Loucy (cell line): Measurements from ENCODE around the gene ALDH3A2.

ENCODE experiments used
- EZH2phosphoT487 ChIP-seq: fragments of 200-600 bp; IDR thresholded peaks from 2 replicates; pipeline ENCODE4 v1.6.1; 2018; ENCODE audit warnings: antibody characterized with exemption, mild to moderate bottlenecking, moderate library complexity, borderline replicate concordance
- TF ChIP-seq, protein P1 (sequence below): fragments of 200-600 bp; sonication (generic); conservative IDR thresholded peaks from 2 replicates; pipeline ENCODE4 v1.5.1; 2014; ENCODE audit warnings: mild to moderate bottlenecking, antibody characterized with exemption, low read length

DNA sequence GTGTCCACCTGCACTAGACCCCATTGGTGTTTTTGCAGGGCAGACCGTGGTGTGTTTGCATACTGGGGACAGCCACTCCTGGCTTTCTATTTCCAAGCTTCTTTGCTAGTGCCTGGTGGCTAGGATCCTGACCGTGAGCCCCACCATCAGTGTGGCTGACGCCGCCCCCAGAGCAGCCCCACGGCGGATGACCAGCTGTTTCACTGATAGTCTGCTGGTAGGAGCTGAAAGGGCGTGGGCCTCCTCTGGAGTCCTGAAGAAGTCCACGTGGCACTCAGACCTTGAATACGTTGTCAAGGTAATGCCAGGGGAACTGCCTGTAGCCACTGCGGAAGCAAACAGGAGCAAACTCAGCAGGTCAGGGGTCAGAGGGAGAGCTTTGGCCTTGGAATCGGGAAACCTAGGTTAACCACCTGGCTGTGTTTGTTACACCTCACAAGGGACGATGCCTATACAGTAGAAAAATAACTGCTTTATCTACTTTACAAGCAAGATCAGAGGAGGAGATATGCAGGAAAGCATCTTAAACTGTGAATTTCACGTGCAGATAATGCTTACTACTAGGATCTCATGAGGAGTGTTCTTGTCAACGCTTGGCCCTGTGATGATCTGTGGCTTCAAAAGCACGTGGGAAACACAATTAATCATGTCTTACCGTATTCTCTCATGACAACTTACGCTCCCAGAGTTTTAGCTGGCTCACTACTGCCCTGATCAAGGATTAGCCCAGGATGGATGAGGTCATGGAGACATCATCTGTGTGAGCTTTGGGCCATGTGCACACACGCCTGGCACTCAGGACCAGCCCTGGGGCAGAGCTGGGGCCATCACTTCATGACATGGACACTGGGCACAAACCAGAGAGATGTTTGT, 30.3 kb downstream of the ALDH3A2 start:
- TF ChIP-seq, protein P1, sequence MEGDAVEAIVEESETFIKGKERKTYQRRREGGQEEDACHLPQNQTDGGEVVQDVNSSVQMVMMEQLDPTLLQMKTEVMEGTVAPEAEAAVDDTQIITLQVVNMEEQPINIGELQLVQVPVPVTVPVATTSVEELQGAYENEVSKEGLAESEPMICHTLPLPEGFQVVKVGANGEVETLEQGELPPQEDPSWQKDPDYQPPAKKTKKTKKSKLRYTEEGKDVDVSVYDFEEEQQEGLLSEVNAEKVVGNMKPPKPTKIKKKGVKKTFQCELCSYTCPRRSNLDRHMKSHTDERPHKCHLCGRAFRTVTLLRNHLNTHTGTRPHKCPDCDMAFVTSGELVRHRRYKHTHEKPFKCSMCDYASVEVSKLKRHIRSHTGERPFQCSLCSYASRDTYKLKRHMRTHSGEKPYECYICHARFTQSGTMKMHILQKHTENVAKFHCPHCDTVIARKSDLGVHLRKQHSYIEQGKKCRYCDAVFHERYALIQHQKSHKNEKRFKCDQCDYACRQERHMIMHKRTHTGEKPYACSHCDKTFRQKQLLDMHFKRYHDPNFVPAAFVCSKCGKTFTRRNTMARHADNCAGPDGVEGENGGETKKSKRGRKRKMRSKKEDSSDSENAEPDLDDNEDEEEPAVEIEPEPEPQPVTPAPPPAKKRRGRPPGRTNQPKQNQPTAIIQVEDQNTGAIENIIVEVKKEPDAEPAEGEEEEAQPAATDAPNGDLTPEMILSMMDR: no peak
- TF ChIP-seq EZH2phosphoT487: no peak
